Measurements from ENCODE around the gene KLC3. TPM values are rescaled to one million over a fixed set of nuclear protein-coding genes. Genes with fewer than 3 reads are reported as not detected.

The KLC3 gene
- total RNA-seq, result not detected

DNA sequence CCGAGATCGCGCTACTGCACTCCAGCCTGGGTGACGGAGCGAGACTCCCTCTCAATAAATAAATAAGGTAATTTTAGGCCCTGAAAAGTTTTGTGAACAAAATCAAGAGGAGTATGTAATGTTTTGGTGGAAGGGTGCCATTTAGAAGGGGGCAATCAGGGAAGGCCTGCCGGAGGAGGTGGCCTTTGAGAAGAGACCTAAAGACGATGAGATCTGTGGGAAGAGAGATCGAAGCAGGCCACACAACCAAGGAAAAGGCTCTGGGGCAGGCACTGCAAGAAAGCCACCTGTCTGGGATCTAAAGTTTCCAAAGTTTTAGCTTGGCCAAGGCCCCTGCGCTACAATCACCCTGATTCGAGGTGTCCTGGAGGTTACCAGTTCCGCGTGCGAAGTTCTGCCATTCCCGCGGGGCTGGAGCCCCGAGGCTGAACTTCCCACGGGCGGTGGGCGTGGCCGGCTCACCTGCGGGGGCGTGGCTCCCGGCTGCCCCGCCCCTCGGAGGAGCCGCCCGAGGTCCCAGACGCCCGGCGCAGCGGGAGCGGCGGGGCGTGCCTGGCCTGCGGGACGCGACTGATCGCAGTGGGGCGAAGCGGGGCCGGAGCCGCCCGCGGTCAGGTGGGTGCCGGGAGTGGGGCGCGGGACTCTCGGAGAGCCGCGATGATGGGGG lies at the start of gene KLC3:
TSS of gene KLC3 (plus strand) at position 519 of the 667 bp plus-strand sequence. CDS start 4,792 bp downstream, outside the sequence.
- DNase-seq (ENCODE audit: low spot score) (no peak), ATAC-seq (ENCODE audit: insufficient number of reproducible peaks, low FRiP score, low read depth) (no peak)
- TF ChIP-seq, protein P1, sequence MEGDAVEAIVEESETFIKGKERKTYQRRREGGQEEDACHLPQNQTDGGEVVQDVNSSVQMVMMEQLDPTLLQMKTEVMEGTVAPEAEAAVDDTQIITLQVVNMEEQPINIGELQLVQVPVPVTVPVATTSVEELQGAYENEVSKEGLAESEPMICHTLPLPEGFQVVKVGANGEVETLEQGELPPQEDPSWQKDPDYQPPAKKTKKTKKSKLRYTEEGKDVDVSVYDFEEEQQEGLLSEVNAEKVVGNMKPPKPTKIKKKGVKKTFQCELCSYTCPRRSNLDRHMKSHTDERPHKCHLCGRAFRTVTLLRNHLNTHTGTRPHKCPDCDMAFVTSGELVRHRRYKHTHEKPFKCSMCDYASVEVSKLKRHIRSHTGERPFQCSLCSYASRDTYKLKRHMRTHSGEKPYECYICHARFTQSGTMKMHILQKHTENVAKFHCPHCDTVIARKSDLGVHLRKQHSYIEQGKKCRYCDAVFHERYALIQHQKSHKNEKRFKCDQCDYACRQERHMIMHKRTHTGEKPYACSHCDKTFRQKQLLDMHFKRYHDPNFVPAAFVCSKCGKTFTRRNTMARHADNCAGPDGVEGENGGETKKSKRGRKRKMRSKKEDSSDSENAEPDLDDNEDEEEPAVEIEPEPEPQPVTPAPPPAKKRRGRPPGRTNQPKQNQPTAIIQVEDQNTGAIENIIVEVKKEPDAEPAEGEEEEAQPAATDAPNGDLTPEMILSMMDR (IDR thresholded peaks at IDR 0.05), result no peak
- Histone ChIP-seq H3K27me3 (replicated peaks; ENCODE audit: insufficient read depth) (peaks cover 11% of the 10 kb centered on the region), H3K4me1 (ENCODE audit: control insufficient read depth in 1 of 2, low read depth in 2 of 2) (peaks cover 7 to 11% of the 10 kb centered on the region in 2 donors), H3K4me3 (peak within 1 kb of the TSS; percentile 31), H3K36me3 (no peaks in the 10 kb centered on the region), H3K27ac (no peak within 1 kb of the TSS), H3K9me3 (no peaks in the 10 kb centered on the region)

GRCh38 chr19:45291834-45292233 lies 48.7 kb upstream of the KLC3 start:
- ATAC-seq (ENCODE audit: insufficient number of reproducible peaks, low FRiP score, low read depth) (no peak), DNase-seq (ENCODE audit: low spot score) (no peak)
- Histone ChIP-seq H3K9me3 (peaks cover 3% of the 10 kb centered on the region), H3K36me3 (peaks cover 19% of the 10 kb centered on the region), H3K27ac (no peak overlapping the region), H3K4me3 (no peak overlapping the region), H3K27me3 (replicated peaks; ENCODE audit: insufficient read depth) (no peaks in the 10 kb centered on the region), H3K4me1 (ENCODE audit: control insufficient read depth in 1 of 2, low read depth in 2 of 2) (peaks cover 5 to 12% of the 10 kb centered on the region in 2 donors)
- TF ChIP-seq, protein P1 (IDR thresholded peaks at IDR 0.05), result no peak

DNA sequence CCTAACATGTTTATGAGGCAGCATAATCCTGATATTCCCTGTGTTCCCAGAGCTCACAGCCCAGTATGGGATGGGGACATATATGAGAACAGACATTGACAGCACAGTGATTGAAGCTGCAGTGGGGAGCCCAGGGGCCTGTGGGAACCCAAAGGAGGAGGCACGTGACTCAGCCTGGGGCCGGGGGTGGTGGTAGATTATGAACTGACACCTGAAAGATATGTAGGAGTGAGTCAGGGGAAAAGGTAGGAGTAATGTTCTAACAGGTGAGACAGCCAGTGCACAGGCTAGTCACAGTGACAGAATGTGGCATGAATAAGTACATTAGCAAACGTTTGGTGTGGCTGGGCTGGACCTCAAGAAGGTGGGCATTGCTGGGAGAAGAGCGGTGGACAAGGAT lies 46.9 kb upstream of the KLC3 start:
- Histone ChIP-seq H3K27me3 (replicated peaks; ENCODE audit: insufficient read depth) (no peaks in the 10 kb centered on the region), H3K9me3 (peaks cover 3% of the 10 kb centered on the region), H3K27ac (no peak overlapping the region), H3K4me1 (ENCODE audit: control insufficient read depth in 1 of 2, low read depth in 2 of 2) (peaks cover 5 to 12% of the 10 kb centered on the region in 2 donors), H3K36me3 (peaks cover 14% of the 10 kb centered on the region), H3K4me3 (no peak overlapping the region)
- DNase-seq (ENCODE audit: low spot score), result no peak
- ATAC-seq (ENCODE audit: insufficient number of reproducible peaks, low FRiP score, low read depth), result no peak
- TF ChIP-seq, protein P1 (IDR thresholded peaks at IDR 0.05), result no peak

DNA sequence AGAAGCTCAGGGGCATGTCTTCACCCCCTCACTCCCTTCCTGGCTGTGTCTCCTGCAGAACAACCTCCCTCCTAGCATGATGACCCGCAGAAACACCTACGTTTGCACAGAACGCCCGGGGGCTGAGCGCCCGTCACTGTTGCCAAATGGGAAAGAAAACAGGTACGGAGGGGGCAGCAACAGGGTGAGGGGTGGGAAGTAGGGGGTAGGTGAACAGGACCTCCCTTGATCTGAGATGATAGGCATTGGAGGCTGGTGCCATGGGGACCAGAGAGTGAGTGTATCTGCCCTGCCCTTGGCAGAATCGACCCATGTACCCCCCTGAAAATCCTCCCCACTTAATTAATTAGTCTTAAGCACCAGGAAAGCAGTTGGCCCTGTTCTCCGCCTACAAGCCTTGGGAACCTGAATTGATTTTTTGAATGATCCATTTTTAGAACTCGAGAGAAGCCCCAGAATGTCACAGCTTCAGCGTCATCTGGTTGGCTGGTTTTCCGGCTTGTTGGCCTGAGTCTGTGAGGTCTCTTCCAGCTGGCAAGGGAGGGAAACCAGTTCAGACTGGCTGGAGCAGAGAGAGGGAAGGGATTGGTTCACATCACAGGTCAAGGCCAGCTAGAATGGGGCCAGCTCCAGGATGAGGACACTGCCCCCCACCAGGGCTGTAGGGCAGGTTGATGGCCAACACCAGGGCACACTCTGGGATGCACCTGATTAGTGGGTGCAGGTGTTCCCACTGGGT lies 46.1 kb upstream of the KLC3 start:
- H3K4me3 ChIP-seq, result no peak overlapping the region

DNA sequence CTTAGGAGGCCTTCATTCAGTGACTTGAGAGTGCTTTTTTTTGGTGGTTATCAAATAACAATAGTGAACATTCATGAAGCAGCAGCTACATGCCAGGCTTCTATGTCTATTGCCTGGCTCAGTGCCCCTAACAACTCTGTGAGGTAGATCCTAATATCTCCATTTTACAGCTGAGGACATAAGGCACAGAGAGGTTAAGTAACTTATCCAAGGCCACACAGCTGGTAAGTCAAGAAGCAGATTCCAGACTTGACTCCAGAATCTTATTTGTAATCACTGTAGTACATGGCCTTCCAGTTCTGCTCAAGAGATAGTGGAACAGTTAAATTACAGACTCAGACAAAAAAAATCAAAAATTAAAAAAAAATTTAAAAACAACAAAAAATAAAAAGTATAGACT lies 44.7 kb upstream of the KLC3 start:
- ATAC-seq (ENCODE audit: insufficient number of reproducible peaks, low FRiP score, low read depth) (no peak), DNase-seq (ENCODE audit: low spot score) (no peak)
- Histone ChIP-seq H3K4me3 (no peak overlapping the region), H3K27me3 (replicated peaks; ENCODE audit: insufficient read depth) (no peaks in the 10 kb centered on the region), H3K4me1 (ENCODE audit: control insufficient read depth in 1 of 2, low read depth in 2 of 2) (peaks cover 5 to 12% of the 10 kb centered on the region in 2 donors), H3K36me3 (peaks cover 18% of the 10 kb centered on the region), H3K27ac (no peak overlapping the region), H3K9me3 (peaks cover 3% of the 10 kb centered on the region)
- TF ChIP-seq, protein P1 (IDR thresholded peaks at IDR 0.05), result no peak

More for the DNA sequence above, 46.1 kb upstream of the KLC3 start:
- H3K9me3 ChIP-seq, result peaks cover 3% of the 10 kb centered on the region
- TF ChIP-seq, protein P1 (IDR thresholded peaks at IDR 0.05), result no peak
- peaks cover 18% of the 10 kb centered on the region for H3K36me3 ChIP-seq
- ATAC-seq (ENCODE audit: insufficient number of reproducible peaks, low FRiP score, low read depth) (no peak), DNase-seq (ENCODE audit: low spot score) (no peak)
- peaks cover 5 to 12% of the 10 kb centered on the region in 2 donors for H3K4me1 ChIP-seq (ENCODE audit: control insufficient read depth in 1 of 2, low read depth in 2 of 2)
- H3K27me3 ChIP-seq (replicated peaks; ENCODE audit: insufficient read depth), result no peaks in the 10 kb centered on the region
- no peak overlapping the region for H3K27ac ChIP-seq
